Activated CD8-positive, alpha-beta memory T cell treated with anti-CD3 and anti-CD28 coated beads for 1 hour (primary cell): ENCODE data around the gene ZNF436.
"Not testable (repeated sequence)": the region's sequence is repeated elsewhere in the genome, so short reads cannot be mapped to it uniquely, and the experiment has no call there.

Experiments used
- DNase-seq, 2 donors: peaks; one replicate each; pipeline ENCODE4 v3.0.0-alpha.2; 2020; ENCODE audit warnings: low read depth in 1 of 2; ENCODE audit errors: extremely low read depth in 1 of 2

The ZNF436 gene

GRCh38 chr1:23330846-23331245 is 38.8 kb downstream of the ZNF436 start:
- DNase-seq, result no peak

GRCh38 chr1:23325393-23325792 is 44.2 kb downstream of the ZNF436 start:
- DNase-seq, result no peak

- no peak for DNase-seq
Measured at GRCh38 chr1:23322770-23323169, 46.9 kb downstream of the ZNF436 start.

GRCh38 chr1:23310280-23310679 is 59.4 kb downstream of the ZNF436 start:
- not testable (repeated sequence) for DNase-seq
